ENCODE measurements around the gene NR2F1-AS1.

GRCh38 chr5:93600409-93601070 is 19.5 kb upstream of the NR2F1-AS1 start:
- no peak for TF ChIP-seq CTCF (IDR thresholded peaks at IDR 0.05)
- TF ChIP-seq POLR2A (IDR thresholded peaks at IDR 0.05): no peak
